Measurements from ENCODE around the gene PDXK. TPM values are rescaled to one million over a fixed set of nuclear protein-coding genes. Genes with fewer than 3 reads are reported as not detected.

PDXK gene
- total and polyA plus RNA-seq, 2 experiments from 2014 or later = 76.2 to 82.4 TPM

DNA sequence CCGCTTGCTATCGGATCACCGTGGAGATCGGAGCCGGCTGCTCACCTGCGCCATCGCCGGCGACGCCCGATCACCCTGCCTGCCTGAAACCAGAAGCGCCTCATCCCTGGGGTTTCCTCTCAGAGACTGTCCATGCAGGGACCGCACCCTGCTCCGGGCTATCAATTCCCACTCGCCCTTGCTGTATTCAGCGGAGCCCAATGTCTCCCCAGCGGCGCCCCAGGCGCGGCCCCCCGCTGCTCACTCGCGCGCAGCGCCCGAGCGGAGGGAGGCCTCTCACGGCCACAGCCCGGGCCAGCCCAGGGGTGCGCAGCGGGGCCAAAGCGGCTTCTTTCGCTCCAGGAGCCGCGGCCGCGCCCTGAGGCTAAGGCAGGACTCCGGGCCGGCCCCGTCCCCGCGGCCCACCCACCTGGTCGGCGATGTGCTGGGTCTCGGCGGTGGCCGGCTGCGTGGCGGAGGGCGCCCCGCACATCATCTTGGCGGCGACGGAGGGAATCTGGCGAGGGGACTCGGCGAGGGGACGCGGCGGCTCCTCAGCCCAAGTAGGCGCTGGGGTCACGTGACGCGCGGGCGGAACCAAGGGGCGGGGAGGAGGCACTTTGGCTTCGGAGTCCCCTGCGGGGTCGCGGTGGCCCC, 57.0 kb downstream of the PDXK start, which contains the start of gene CSTB:
CSTB (minus strand) TSS at position 514 of the 636 bp plus-strand sequence; CDS start at position 475, 39 bp downstream.
- Histone ChIP-seq H3K4me3 (peak within 1 kb of the TSS; percentile 93), H3K9me3 (ENCODE audit: low read depth) (no peaks in the 10 kb centered on the region), H3K27ac (peak within 1 kb of the TSS; percentile 98), H3K36me3 (peaks cover 12% of the 10 kb centered on the region), H3K4me1 (ENCODE audit: low read depth) (peaks cover 10% of the 10 kb centered on the region), H3K27me3 (no peaks in the 10 kb centered on the region)
- TF ChIP-seq, protein P1, sequence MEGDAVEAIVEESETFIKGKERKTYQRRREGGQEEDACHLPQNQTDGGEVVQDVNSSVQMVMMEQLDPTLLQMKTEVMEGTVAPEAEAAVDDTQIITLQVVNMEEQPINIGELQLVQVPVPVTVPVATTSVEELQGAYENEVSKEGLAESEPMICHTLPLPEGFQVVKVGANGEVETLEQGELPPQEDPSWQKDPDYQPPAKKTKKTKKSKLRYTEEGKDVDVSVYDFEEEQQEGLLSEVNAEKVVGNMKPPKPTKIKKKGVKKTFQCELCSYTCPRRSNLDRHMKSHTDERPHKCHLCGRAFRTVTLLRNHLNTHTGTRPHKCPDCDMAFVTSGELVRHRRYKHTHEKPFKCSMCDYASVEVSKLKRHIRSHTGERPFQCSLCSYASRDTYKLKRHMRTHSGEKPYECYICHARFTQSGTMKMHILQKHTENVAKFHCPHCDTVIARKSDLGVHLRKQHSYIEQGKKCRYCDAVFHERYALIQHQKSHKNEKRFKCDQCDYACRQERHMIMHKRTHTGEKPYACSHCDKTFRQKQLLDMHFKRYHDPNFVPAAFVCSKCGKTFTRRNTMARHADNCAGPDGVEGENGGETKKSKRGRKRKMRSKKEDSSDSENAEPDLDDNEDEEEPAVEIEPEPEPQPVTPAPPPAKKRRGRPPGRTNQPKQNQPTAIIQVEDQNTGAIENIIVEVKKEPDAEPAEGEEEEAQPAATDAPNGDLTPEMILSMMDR (IDR thresholded peaks at IDR 0.05; ENCODE audit: low read depth, low read length) = no peak
- DNase-seq (ENCODE audit: low read depth in 1 of 2, low spot score in 1 of 2) = peak; percentile 68 to 92

DNA sequence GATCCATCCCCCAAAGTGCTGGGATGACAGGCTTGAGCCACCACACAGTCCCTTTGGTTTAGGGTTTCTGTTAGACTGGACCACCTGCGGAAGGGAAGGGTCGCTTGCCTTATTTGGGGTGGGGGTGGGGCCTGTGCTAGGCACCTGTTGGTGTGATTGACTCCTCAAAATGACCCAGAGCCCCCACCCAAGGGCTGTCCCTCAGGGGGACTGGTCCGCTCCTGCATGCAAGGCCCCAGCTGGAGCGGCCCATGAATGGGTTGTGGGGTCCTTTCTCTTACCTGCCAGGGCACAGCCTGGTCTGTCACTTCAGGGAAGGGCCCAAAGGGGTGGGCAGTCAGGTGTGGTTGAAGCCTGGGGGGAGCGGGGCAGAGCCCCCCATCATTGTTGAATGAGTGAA, 59.0 kb downstream of the PDXK start:
- no peak for DNase-seq (ENCODE audit: low read depth in 1 of 2, low spot score in 1 of 2)
- no peak overlapping the region for H3K4me3 ChIP-seq
- H3K36me3 ChIP-seq = peaks cover 8% of the 10 kb centered on the region
- no peaks in the 10 kb centered on the region for H3K27me3 ChIP-seq
- TF ChIP-seq, protein P1 (IDR thresholded peaks at IDR 0.05; ENCODE audit: low read depth, low read length) = no peak
- no peak overlapping the region for H3K27ac ChIP-seq
- H3K4me1 ChIP-seq (ENCODE audit: low read depth) = peaks cover 10% of the 10 kb centered on the region
- H3K9me3 ChIP-seq (ENCODE audit: low read depth) = no peaks in the 10 kb centered on the region

DNA sequence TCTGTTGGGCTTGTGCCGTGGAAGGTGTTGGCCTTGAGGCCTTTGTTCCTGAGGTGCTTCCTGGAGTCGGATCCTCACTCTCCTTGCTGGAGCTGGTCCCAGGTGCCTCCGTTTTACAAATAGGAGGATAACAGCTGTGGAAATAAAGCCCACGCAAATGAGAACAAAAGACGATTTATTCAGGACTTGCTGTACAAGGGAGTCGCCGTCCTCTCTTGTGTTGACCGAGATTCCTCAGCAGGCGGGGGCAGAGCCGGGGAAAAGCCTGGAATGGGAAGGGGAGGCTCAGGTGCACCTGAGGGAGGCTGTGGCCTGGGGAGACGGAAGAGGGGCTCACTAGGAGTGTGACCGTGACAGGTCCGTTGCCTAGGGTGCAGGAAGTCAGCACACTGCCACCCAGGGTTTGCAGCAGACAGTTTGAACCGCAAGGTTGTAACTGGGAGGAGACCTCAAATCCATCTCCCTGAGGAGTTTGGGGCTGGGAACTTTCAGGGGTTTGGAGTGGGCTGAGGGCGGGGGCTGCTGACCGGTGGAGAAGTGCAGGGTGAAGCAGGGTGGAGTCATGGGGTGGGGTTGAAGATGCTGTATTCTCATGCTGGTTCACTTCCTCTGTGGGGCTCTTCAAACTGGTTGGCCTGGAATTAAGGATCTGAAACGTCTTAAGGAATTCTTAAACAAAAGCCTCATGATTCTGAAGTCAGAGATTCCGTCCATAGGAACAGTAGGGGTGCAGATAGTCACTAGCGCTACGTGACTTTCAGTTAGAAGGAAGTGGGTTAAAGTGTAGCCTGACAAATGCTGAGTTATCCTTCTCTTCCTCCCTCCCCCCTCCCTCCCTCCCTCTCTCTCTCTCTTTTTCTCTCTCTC, 59.8 kb downstream of the PDXK start:
- H3K27me3 ChIP-seq = no peaks in the 10 kb centered on the region
- H3K4me3 ChIP-seq = no peak overlapping the region
- H3K27ac ChIP-seq = no peak overlapping the region
- TF ChIP-seq, protein P1 (IDR thresholded peaks at IDR 0.05; ENCODE audit: low read depth, low read length) = no peak
- H3K9me3 ChIP-seq (ENCODE audit: low read depth) = no peaks in the 10 kb centered on the region
- peaks cover 10% of the 10 kb centered on the region for H3K4me1 ChIP-seq (ENCODE audit: low read depth)
- peaks cover under 1% of the 10 kb centered on the region for H3K36me3 ChIP-seq
- DNase-seq (ENCODE audit: low read depth in 1 of 2, low spot score in 1 of 2) = no peak

DNA sequence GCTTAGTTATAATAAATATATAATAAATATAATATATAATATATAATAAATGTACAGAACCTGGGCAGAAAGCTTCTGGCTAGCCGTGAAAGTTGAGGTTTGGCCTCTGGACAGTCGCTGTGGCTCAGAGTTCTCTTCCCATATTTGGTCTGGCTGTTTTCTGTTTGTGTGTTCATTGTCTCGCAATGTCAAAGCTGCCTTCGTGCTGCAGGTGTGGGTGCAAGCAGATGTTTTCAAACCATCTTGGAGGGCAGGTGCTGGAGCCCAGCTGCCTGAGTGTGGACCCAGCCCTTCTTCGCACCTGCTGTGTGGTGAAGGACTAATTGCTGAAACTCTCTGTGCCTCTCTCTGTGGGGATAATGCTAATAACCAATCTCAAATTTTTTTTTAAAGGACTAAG, 60.7 kb downstream of the PDXK start:
- no peak overlapping the region for H3K4me3 ChIP-seq
- no peaks in the 10 kb centered on the region for H3K36me3 ChIP-seq
- H3K4me1 ChIP-seq (ENCODE audit: low read depth) = peaks cover 5% of the 10 kb centered on the region

DNA sequence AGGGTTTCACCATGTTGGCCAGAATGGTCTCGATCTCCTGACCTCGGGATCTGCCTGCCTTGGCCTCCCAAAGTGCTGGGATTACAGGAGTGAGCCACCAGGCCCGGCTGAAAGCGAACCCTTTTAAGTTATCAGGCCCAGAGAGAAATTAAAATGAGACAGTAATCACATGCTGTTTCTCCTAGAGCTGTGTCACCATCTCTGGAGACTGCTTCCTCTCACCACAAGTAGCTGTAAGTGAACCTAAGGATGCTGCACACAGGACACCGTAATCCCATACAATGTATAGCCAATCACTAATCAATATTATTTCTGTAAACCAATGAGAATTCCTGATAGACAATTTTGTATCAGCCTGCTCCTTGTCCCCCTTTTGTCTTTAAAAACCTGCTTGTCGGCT, 62.9 kb downstream of the PDXK start:
- H3K36me3 ChIP-seq = no peaks in the 10 kb centered on the region
- H3K9me3 ChIP-seq (ENCODE audit: low read depth) = no peaks in the 10 kb centered on the region
- no peaks in the 10 kb centered on the region for H3K27me3 ChIP-seq
- TF ChIP-seq, protein P1 (IDR thresholded peaks at IDR 0.05; ENCODE audit: low read depth, low read length) = no peak
- DNase-seq (ENCODE audit: low read depth in 1 of 2, low spot score in 1 of 2) = no peak
- no peak overlapping the region for H3K4me3 ChIP-seq
- no peak overlapping the region for H3K27ac ChIP-seq
- no peaks in the 10 kb centered on the region for H3K4me1 ChIP-seq (ENCODE audit: low read depth)

More for the DNA sequence above, 60.7 kb downstream of the PDXK start:
- Histone ChIP-seq H3K27me3 (no peaks in the 10 kb centered on the region), H3K27ac (no peak overlapping the region), H3K9me3 (ENCODE audit: low read depth) (no peaks in the 10 kb centered on the region)
- TF ChIP-seq, protein P1 (IDR thresholded peaks at IDR 0.05; ENCODE audit: low read depth, low read length) = no peak
- no peak for DNase-seq (ENCODE audit: low read depth in 1 of 2, low spot score in 1 of 2)

Data from cardiac muscle cell (in vitro differentiated cells and primary cell).